Measurements from ENCODE around the gene MSX1. TPM values are rescaled to one million over a fixed set of nuclear protein-coding genes. Genes with fewer than 3 reads are reported as not detected.

Gene MSX1
- total and polyA plus RNA-seq, 4 donors, result 0.13 to 0.33 (median 0.15) TPM; not detected in 1

DNA sequence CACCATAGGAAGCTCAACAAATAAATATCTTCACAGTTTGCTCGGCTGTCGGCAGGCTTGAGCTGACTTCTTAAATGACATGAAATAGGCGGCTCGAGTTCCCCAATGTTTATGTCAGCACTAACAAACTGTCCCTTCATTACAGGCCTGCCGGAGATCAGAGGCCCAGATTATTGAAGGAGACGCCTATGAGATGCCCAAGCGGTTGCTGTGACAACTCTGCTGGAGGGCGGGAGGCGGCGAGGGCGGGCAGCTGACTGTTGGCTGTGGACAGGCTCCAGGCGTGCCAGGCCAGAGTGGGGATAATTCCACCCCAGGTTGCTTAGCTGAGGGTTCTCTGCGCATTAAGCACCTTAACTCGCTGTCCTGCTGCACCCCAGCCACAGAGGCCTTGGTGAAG lies 39.2 kb upstream of the MSX1 start:
- no peak for DNase-seq (ENCODE audit: low spot score)
- no peak for TF ChIP-seq HNF4G (IDR thresholded peaks at IDR 0.05)
- TF ChIP-seq FOXA1 (IDR thresholded peaks at IDR 0.05), result no peak
- TF ChIP-seq, protein P1, sequence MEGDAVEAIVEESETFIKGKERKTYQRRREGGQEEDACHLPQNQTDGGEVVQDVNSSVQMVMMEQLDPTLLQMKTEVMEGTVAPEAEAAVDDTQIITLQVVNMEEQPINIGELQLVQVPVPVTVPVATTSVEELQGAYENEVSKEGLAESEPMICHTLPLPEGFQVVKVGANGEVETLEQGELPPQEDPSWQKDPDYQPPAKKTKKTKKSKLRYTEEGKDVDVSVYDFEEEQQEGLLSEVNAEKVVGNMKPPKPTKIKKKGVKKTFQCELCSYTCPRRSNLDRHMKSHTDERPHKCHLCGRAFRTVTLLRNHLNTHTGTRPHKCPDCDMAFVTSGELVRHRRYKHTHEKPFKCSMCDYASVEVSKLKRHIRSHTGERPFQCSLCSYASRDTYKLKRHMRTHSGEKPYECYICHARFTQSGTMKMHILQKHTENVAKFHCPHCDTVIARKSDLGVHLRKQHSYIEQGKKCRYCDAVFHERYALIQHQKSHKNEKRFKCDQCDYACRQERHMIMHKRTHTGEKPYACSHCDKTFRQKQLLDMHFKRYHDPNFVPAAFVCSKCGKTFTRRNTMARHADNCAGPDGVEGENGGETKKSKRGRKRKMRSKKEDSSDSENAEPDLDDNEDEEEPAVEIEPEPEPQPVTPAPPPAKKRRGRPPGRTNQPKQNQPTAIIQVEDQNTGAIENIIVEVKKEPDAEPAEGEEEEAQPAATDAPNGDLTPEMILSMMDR (IDR thresholded peaks at IDR 0.05; ENCODE audit: low read depth, low read length, missing input control), result no peak
- no peak for TF ChIP-seq EGR1 (IDR thresholded peaks at IDR 0.05; ENCODE audit: low read depth in 2 of 2)
- TF ChIP-seq RXRA (IDR thresholded peaks at IDR 0.05), result no peak
- TF ChIP-seq, protein P2, sequence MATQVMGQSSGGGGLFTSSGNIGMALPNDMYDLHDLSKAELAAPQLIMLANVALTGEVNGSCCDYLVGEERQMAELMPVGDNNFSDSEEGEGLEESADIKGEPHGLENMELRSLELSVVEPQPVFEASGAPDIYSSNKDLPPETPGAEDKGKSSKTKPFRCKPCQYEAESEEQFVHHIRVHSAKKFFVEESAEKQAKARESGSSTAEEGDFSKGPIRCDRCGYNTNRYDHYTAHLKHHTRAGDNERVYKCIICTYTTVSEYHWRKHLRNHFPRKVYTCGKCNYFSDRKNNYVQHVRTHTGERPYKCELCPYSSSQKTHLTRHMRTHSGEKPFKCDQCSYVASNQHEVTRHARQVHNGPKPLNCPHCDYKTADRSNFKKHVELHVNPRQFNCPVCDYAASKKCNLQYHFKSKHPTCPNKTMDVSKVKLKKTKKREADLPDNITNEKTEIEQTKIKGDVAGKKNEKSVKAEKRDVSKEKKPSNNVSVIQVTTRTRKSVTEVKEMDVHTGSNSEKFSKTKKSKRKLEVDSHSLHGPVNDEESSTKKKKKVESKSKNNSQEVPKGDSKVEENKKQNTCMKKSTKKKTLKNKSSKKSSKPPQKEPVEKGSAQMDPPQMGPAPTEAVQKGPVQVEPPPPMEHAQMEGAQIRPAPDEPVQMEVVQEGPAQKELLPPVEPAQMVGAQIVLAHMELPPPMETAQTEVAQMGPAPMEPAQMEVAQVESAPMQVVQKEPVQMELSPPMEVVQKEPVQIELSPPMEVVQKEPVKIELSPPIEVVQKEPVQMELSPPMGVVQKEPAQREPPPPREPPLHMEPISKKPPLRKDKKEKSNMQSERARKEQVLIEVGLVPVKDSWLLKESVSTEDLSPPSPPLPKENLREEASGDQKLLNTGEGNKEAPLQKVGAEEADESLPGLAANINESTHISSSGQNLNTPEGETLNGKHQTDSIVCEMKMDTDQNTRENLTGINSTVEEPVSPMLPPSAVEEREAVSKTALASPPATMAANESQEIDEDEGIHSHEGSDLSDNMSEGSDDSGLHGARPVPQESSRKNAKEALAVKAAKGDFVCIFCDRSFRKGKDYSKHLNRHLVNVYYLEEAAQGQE (IDR thresholded peaks at IDR 0.05), result no peak
- no peak for TF ChIP-seq TAF1 (conservative IDR thresholded peaks at IDR 0.05)
- no peak for TF ChIP-seq GABPA (IDR thresholded peaks at IDR 0.05 in 1 of 2, conservative IDR thresholded peaks at IDR 0.05 in 1 of 2)
- no peaks in the 10 kb centered on the region for H3K36me3 ChIP-seq (ENCODE audit: control insufficient read depth in 4 of 4, insufficient read depth in 3 of 4, low read depth in 1 of 4, low read length in 3 of 4)
- no peaks in the 10 kb centered on the region for H3K27me3 ChIP-seq (ENCODE audit: control insufficient read depth in 4 of 4, insufficient read depth in 4 of 4, low read length in 3 of 4)
- 86% methylated on average over 14 of the region's 14 CpGs for WGBS
- H3K27ac ChIP-seq (ENCODE audit: low read depth in 1 of 2, low read length in 2 of 2), result no peak overlapping the region
- H3K9ac ChIP-seq (ENCODE audit: low read depth in 1 of 2, low read length in 2 of 2), result no peak overlapping the region
- H3K4me3 ChIP-seq (ENCODE audit: low read depth in 1 of 3, low read length in 3 of 3), result no peak overlapping the region
- H3K9me3 ChIP-seq (ENCODE audit: control insufficient read depth in 4 of 4, low read length in 3 of 4), result no peaks in the 10 kb centered on the region
- no peaks in the 10 kb centered on the region for H3K4me1 ChIP-seq (ENCODE audit: control insufficient read depth in 4 of 4, insufficient read depth in 4 of 4, low read length in 3 of 4)

DNA sequence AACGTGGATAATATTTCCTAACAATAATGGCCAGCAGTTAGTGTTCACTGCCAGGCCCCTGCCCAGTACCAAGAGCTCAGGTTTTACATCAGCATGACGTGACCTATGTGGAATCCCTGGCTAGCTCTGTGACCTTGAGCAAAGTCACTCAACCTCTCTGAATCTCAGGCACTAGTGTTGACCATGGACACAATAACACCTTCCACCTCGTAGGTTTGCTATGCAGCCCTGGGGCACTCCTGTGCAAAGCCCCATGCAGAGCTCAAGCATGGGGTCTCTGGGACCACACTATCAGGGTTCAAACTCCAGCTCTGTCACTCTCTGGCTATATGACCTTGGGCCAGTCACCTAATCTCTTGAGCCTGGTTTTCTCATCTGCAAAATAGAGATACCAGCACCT lies 38.7 kb upstream of the MSX1 start:
- Histone ChIP-seq H3K4me3 (ENCODE audit: low read depth in 1 of 3, low read length in 3 of 3) (no peak overlapping the region), H3K4me1 (ENCODE audit: control insufficient read depth in 4 of 4, insufficient read depth in 4 of 4, low read length in 3 of 4) (no peaks in the 10 kb centered on the region), H3K27ac (ENCODE audit: low read depth in 1 of 2, low read length in 2 of 2) (no peak overlapping the region), H3K27me3 (ENCODE audit: control insufficient read depth in 4 of 4, insufficient read depth in 4 of 4, low read length in 3 of 4) (no peaks in the 10 kb centered on the region), H3K9ac (ENCODE audit: low read depth in 1 of 2, low read length in 2 of 2) (no peak overlapping the region), H3K9me3 (ENCODE audit: control insufficient read depth in 4 of 4, low read length in 3 of 4) (no peaks in the 10 kb centered on the region), H3K36me3 (ENCODE audit: control insufficient read depth in 4 of 4, insufficient read depth in 3 of 4, low read depth in 1 of 4, low read length in 3 of 4) (no peaks in the 10 kb centered on the region)
- 84% methylated on average over 3 of the region's 3 CpGs for WGBS
- TF ChIP-seq YY1 (IDR thresholded peaks at IDR 0.05), result no peak
- TF ChIP-seq, protein P3, sequence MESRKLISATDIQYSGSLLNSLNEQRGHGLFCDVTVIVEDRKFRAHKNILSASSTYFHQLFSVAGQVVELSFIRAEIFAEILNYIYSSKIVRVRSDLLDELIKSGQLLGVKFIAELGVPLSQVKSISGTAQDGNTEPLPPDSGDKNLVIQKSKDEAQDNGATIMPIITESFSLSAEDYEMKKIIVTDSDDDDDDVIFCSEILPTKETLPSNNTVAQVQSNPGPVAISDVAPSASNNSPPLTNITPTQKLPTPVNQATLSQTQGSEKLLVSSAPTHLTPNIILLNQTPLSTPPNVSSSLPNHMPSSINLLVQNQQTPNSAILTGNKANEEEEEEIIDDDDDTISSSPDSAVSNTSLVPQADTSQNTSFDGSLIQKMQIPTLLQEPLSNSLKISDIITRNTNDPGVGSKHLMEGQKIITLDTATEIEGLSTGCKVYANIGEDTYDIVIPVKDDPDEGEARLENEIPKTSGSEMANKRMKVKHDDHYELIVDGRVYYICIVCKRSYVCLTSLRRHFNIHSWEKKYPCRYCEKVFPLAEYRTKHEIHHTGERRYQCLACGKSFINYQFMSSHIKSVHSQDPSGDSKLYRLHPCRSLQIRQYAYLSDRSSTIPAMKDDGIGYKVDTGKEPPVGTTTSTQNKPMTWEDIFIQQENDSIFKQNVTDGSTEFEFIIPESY (IDR thresholded peaks at IDR 0.05), result no peak
- no peak for DNase-seq (ENCODE audit: low spot score)

DNA sequence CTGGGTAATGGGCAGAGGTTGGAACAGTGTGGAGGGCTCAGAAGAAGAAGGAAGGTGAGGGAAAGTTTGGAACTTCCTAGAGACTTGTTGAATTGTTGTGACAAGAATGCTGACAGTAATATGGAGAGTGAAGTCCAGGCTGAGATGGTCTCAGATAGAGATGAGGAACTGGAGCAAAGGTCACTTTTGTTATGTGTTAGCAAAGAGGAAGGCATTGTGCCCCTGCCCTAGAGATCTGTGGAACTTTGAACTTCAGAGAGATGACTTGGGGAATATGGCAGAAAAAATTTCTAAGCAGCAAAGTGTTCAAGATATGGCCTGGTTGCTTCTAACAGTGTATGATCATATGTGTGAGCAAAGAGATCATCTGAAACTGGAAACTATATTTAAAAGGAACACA lies 37.9 kb upstream of the MSX1 start:
- no peak for DNase-seq (ENCODE audit: low spot score)
- Histone ChIP-seq H3K36me3 (ENCODE audit: control insufficient read depth in 4 of 4, insufficient read depth in 3 of 4, low read depth in 1 of 4, low read length in 3 of 4) (no peaks in the 10 kb centered on the region), H3K27me3 (ENCODE audit: control insufficient read depth in 4 of 4, insufficient read depth in 4 of 4, low read length in 3 of 4) (no peaks in the 10 kb centered on the region), H3K9ac (ENCODE audit: low read depth in 1 of 2, low read length in 2 of 2) (no peak overlapping the region), H3K4me1 (ENCODE audit: control insufficient read depth in 4 of 4, insufficient read depth in 4 of 4, low read length in 3 of 4) (no peaks in the 10 kb centered on the region), H3K27ac (ENCODE audit: low read depth in 1 of 2, low read length in 2 of 2) (no peak overlapping the region), H3K4me3 (ENCODE audit: low read depth in 1 of 3, low read length in 3 of 3) (no peak overlapping the region), H3K9me3 (ENCODE audit: control insufficient read depth in 4 of 4, low read length in 3 of 4) (no peaks in the 10 kb centered on the region)
- no peak for TF ChIP-seq RXRA (IDR thresholded peaks at IDR 0.05)
- no peak for TF ChIP-seq EGR1 (IDR thresholded peaks at IDR 0.05; ENCODE audit: low read depth in 2 of 2)
- TF ChIP-seq HNF4G (IDR thresholded peaks at IDR 0.05), result no peak
- TF ChIP-seq JUND (IDR thresholded peaks at IDR 0.05), result no peak
- no peak for TF ChIP-seq NR2F2 (IDR thresholded peaks at IDR 0.05)
- TF ChIP-seq YY1 (IDR thresholded peaks at IDR 0.05), result no peak
- no peak for TF ChIP-seq FOXA2 (IDR thresholded peaks at IDR 0.05)
- TF ChIP-seq, protein P3 (IDR thresholded peaks at IDR 0.05), result no peak
- TF ChIP-seq, protein P1 (IDR thresholded peaks at IDR 0.05; ENCODE audit: low read depth, low read length, missing input control), result no peak
- no peak for TF ChIP-seq GABPA (IDR thresholded peaks at IDR 0.05 in 1 of 2, conservative IDR thresholded peaks at IDR 0.05 in 1 of 2)
- no peak for TF ChIP-seq TAF1 (conservative IDR thresholded peaks at IDR 0.05)
- TF ChIP-seq SP1 (IDR thresholded peaks at IDR 0.05), result no peak
- TF ChIP-seq, protein P4, sequence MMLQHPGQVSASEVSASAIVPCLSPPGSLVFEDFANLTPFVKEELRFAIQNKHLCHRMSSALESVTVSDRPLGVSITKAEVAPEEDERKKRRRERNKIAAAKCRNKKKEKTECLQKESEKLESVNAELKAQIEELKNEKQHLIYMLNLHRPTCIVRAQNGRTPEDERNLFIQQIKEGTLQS (IDR thresholded peaks at IDR 0.05), result no peak

All from liver (tissue), 9 donors.